ENCODE data around the gene GJC3.

Gene GJC3

DNA sequence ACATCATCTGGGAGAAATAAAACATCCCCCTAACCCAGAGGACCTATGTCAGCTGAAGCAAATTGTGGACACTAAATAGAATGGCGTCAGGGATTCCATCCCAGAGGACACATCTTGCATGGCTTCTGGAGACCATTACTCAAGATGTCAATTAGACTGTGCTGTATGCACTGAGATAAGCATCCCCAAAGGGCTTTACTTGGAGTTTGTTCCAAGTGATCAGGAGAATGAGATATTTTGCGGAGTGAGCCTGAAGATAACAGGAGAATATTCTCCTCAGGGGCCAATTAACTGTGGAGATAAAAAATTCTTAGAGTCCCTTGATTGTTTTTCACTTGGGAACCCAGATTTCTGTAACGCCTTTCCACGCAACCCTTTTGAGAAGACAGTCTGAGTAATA, 48.0 kb downstream of the GJC3 start:
- Histone ChIP-seq H3K36me3 (replicated peaks; ENCODE audit: insufficient read depth, low read length) (no peaks in the 10 kb centered on the region), H3K9me2 (replicated peaks; ENCODE audit: insufficient read depth, low read length) (no peaks in the 10 kb centered on the region), H3K9ac (ENCODE audit: low read length) (no peak overlapping the region), H3K9me3 (replicated peaks; ENCODE audit: insufficient read depth, low read length) (no peaks in the 10 kb centered on the region), H3K4me1 (ENCODE audit: low read length) (no peaks in the 10 kb centered on the region), H3K79me2 (ENCODE audit: low read length) (no peaks in the 10 kb centered on the region), H3F3A (ENCODE audit: insufficient read depth, low read length) (no peaks in the 10 kb centered on the region), H4K20me1 (ENCODE audit: insufficient read depth, low read length) (no peaks in the 10 kb centered on the region), H3K4me2 (ENCODE audit: low read depth, low read length) (no peak overlapping the region), H3K27me3 (replicated peaks; ENCODE audit: insufficient read depth, low read length) (no peaks in the 10 kb centered on the region), H3K4me3 (ENCODE audit: low read length) (no peak overlapping the region), H3K27ac (ENCODE audit: low read length) (no peak overlapping the region), H2AFZ (ENCODE audit: low read length) (no peak overlapping the region)
- DNase-seq = no peak
- TF ChIP-seq EZH2phosphoT487 (IDR thresholded peaks at IDR 0.05; ENCODE audit: low read length) (no peak), EZH2 (optimal IDR thresholded peaks at IDR 0.05; ENCODE audit: low read depth, low read length) (no peak)
- TF ChIP-seq, protein P1, sequence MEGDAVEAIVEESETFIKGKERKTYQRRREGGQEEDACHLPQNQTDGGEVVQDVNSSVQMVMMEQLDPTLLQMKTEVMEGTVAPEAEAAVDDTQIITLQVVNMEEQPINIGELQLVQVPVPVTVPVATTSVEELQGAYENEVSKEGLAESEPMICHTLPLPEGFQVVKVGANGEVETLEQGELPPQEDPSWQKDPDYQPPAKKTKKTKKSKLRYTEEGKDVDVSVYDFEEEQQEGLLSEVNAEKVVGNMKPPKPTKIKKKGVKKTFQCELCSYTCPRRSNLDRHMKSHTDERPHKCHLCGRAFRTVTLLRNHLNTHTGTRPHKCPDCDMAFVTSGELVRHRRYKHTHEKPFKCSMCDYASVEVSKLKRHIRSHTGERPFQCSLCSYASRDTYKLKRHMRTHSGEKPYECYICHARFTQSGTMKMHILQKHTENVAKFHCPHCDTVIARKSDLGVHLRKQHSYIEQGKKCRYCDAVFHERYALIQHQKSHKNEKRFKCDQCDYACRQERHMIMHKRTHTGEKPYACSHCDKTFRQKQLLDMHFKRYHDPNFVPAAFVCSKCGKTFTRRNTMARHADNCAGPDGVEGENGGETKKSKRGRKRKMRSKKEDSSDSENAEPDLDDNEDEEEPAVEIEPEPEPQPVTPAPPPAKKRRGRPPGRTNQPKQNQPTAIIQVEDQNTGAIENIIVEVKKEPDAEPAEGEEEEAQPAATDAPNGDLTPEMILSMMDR (IDR thresholded peaks at IDR 0.05; ENCODE audit: low read length) = no peak

GRCh38 chr7:99876933-99877332, 52.5 kb downstream of the GJC3 start, which contains the start of gene OR2AE1:
Gene OR2AE1 (minus strand): TSS chr7:99877033. CDS start chr7:99877033, 0 bp downstream.
- no peak within 1 kb of the TSS for H3K4me2 ChIP-seq (ENCODE audit: low read depth, low read length)
- H3K27me3 ChIP-seq (replicated peaks; ENCODE audit: insufficient read depth, low read length) = no peaks in the 10 kb centered on the region
- no peak within 1 kb of the TSS for H3K9ac ChIP-seq (ENCODE audit: low read length)
- no peaks in the 10 kb centered on the region for H3K9me3 ChIP-seq (replicated peaks; ENCODE audit: insufficient read depth, low read length)
- H2AFZ ChIP-seq (ENCODE audit: low read length) = no peak within 1 kb of the TSS
- no peaks in the 10 kb centered on the region for H3K4me1 ChIP-seq (ENCODE audit: low read length)
- no peak within 1 kb of the TSS for H3K4me3 ChIP-seq (ENCODE audit: low read length)
- H3F3A ChIP-seq (ENCODE audit: insufficient read depth, low read length) = no peaks in the 10 kb centered on the region
- H3K36me3 ChIP-seq (replicated peaks; ENCODE audit: insufficient read depth, low read length) = no peaks in the 10 kb centered on the region
- no peak for DNase-seq
- TF ChIP-seq EZH2 (optimal IDR thresholded peaks at IDR 0.05; ENCODE audit: low read depth, low read length) (no peak), EZH2phosphoT487 (IDR thresholded peaks at IDR 0.05; ENCODE audit: low read length) (no peak)
- TF ChIP-seq, protein P1 (IDR thresholded peaks at IDR 0.05; ENCODE audit: low read length) = no peak
- H4K20me1 ChIP-seq (ENCODE audit: insufficient read depth, low read length) = no peaks in the 10 kb centered on the region
- no peak within 1 kb of the TSS for H3K27ac ChIP-seq (ENCODE audit: low read length)
- H3K79me2 ChIP-seq (ENCODE audit: low read length) = no peaks in the 10 kb centered on the region
- no peaks in the 10 kb centered on the region for H3K9me2 ChIP-seq (replicated peaks; ENCODE audit: insufficient read depth, low read length)

DNA sequence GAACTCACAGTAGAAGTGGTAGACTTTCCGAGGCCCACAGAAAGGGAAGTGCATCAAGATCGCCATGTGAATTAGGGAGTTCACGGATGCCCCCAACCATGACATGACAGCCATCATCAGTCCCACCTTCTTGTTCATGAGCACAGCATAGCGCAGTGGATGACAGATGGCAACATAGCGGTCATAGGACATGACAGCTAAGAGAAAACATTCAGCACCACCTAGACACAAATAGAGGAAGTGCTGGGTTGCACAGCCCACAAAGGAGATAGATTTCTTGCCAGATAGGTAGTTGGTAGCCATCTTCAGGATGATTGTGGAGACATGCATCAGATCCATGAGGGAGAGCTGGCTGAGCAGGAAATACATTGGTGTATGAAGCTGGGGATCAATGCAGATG, 52.9 kb downstream of the GJC3 start:
- no peaks in the 10 kb centered on the region for H3K36me3 ChIP-seq (replicated peaks; ENCODE audit: insufficient read depth, low read length)
- no peaks in the 10 kb centered on the region for H4K20me1 ChIP-seq (ENCODE audit: insufficient read depth, low read length)
- DNase-seq = no peak
- H3K27ac ChIP-seq (ENCODE audit: low read length) = no peak overlapping the region
- no peaks in the 10 kb centered on the region for H3F3A ChIP-seq (ENCODE audit: insufficient read depth, low read length)
- H3K27me3 ChIP-seq (replicated peaks; ENCODE audit: insufficient read depth, low read length) = no peaks in the 10 kb centered on the region
- H2AFZ ChIP-seq (ENCODE audit: low read length) = no peak overlapping the region
- H3K9ac ChIP-seq (ENCODE audit: low read length) = no peak overlapping the region
- no peaks in the 10 kb centered on the region for H3K4me1 ChIP-seq (ENCODE audit: low read length)
- H3K4me3 ChIP-seq (ENCODE audit: low read length) = no peak overlapping the region
- no peaks in the 10 kb centered on the region for H3K9me2 ChIP-seq (replicated peaks; ENCODE audit: insufficient read depth, low read length)
- H3K9me3 ChIP-seq (replicated peaks; ENCODE audit: insufficient read depth, low read length) = no peaks in the 10 kb centered on the region
- no peak for TF ChIP-seq EZH2 (optimal IDR thresholded peaks at IDR 0.05; ENCODE audit: low read depth, low read length)
- TF ChIP-seq EZH2phosphoT487 (IDR thresholded peaks at IDR 0.05; ENCODE audit: low read length) = no peak
- TF ChIP-seq, protein P1 (IDR thresholded peaks at IDR 0.05; ENCODE audit: low read length) = no peak
- no peaks in the 10 kb centered on the region for H3K79me2 ChIP-seq (ENCODE audit: low read length)
- no peak overlapping the region for H3K4me2 ChIP-seq (ENCODE audit: low read depth, low read length)
